Measurements from ENCODE around the gene RAC3. TPM values are rescaled to one million over a fixed set of nuclear protein-coding genes. Genes with fewer than 3 reads are reported as not detected.

The RAC3 gene
- polyA plus RNA-seq, 1 experiment: 11.5 TPM

DNA sequence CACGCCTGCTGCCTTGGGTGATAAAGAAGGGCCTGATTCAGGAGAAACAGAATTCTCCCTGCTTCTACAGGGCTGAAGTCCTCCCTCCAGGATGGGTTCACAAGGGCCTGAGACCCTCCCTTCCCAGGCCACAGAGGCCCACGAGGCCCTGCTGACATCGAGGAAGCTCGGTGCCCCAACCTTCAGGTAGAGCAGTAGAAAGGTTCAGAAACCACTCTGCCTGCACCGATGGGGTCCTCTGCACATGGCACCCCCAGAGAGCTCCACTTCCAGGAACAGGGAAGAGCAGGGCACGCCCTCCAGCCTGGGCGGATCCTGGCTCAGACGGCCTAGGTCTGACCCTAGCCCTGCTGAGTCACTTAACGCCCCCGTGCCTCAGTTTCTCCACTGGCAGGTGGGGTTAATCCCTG is 9.6 kb upstream of the RAC3 start:
- no peak for DNase-seq (ENCODE audit: low read depth)
- Histone ChIP-seq H3K27me3 (ENCODE audit: control insufficient read depth, insufficient read depth, low read length) (no peaks in the 10 kb centered on the region), H3K4me3 (ENCODE audit: low read depth, low read length) (peak overlapping the region; percentile 87), H3K36me3 (ENCODE audit: control insufficient read depth, insufficient read depth, low read length) (peaks cover 11% of the 10 kb centered on the region; the same call in 1 of the 2 replicates)
- POLR2A ChIA-PET: no interaction called here
- TF ChIP-seq, protein P1, sequence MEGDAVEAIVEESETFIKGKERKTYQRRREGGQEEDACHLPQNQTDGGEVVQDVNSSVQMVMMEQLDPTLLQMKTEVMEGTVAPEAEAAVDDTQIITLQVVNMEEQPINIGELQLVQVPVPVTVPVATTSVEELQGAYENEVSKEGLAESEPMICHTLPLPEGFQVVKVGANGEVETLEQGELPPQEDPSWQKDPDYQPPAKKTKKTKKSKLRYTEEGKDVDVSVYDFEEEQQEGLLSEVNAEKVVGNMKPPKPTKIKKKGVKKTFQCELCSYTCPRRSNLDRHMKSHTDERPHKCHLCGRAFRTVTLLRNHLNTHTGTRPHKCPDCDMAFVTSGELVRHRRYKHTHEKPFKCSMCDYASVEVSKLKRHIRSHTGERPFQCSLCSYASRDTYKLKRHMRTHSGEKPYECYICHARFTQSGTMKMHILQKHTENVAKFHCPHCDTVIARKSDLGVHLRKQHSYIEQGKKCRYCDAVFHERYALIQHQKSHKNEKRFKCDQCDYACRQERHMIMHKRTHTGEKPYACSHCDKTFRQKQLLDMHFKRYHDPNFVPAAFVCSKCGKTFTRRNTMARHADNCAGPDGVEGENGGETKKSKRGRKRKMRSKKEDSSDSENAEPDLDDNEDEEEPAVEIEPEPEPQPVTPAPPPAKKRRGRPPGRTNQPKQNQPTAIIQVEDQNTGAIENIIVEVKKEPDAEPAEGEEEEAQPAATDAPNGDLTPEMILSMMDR (IDR thresholded peaks at IDR 0.05; ENCODE audit: insufficient read depth, low read depth, low read length): no peak
- CTCF ChIA-PET: interaction anchor here (0.7 to 11.6 kb wide), 17 partner anchors 8 to 287 kb away, joined by 3 to 218 read pairs (median 7); partner anchors contain the start of genes DCXR, MYADML2, NOTUM and RAC3

DNA sequence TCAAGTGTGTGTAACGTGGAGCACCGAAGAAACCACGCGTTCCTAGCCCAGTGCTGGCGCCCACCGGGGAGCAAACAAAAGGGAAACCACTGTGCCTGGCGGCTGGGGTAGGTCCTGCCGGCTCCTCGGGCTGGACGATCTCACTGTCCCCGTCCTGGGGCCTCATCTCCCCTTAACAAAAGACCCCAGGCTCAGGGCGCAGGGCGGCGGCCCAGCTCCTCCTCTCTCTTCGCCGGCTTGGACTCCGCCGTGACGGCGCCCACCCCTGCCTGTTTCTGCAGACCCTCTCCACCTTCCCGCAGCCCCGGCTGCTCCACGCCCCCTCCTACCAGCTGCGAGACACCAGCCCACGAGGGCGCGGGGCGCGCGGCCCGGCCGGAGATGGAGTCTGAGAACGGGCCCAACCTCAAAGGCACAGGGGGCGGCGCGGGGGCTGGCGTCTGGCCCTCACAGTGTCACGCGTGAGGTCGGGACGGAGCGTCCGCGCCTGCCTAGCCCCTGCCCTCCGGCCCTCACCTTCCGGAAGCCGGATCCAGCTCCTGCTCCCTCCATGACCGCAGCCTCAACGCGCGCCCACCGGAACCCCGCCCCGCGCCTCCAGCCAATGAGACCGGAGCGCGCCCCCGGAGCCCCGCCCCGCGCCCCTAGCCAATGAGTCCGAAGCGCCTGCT is 9.0 kb upstream of the RAC3 start, which contains the start of gene CENPX:
TSS of gene CENPX (minus strand) at position 569 of the 671 bp plus-strand sequence. CDS start at position 552, 17 bp downstream.
- TF ChIP-seq, protein P1 (IDR thresholded peaks at IDR 0.05; ENCODE audit: insufficient read depth, low read depth, low read length): no peak
- ChIA-PET POLR2A (interaction anchor here (0.7 to 1.4 kb wide), 3 partner anchors 14 to 68 kb away, joined by 4 to 19 read pairs (median 5); partner anchors contain the start of gene DCXR), CTCF (interaction anchor here (0.7 to 11.6 kb wide), 13 partner anchors 8 to 200 kb away, joined by 3 to 218 read pairs (median 12); partner anchors contain the start of genes DCXR, MYADML2, NOTUM and RAC3)
- no peak for DNase-seq (ENCODE audit: low read depth)
- H3K27me3 ChIP-seq (ENCODE audit: control insufficient read depth, insufficient read depth, low read length): no peaks in the 10 kb centered on the region
- peaks cover 12% of the 10 kb centered on the region; the same call in 1 of the 2 replicates for H3K36me3 ChIP-seq (ENCODE audit: control insufficient read depth, insufficient read depth, low read length)
- H3K4me3 ChIP-seq (ENCODE audit: low read depth, low read length): peak within 1 kb of the TSS; percentile 87

DNA sequence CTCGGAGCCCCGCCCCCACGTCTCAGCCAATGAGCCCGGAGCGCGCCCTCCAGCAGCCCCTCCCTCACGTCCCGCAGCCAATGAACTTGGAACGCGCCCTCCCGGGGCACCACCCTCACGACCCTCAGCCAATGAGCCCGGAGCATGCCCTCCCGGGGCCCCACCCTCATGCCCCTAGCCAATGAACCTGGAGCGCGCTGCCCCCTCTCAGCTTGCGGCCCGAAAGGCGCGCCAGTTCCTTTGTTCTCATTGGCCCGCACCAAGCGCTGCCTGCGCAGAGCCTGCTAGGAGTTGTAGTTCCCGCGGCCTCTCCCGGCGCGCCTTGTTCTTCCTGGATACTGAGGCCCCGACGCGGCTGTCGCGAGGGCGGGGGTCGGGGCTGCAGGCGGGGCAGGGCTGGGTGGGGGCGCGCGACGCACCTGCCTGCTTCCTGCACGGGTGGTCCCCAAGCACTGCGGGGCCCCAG is 8.5 kb upstream of the RAC3 start, which contains the start of gene LRRC45:
TSS of gene LRRC45 (plus strand) at position 325 of the 466 bp plus-strand sequence. CDS start 339 bp downstream, outside the sequence.
- TF ChIP-seq, protein P1 (IDR thresholded peaks at IDR 0.05; ENCODE audit: insufficient read depth, low read depth, low read length): no peak
- H3K36me3 ChIP-seq (ENCODE audit: control insufficient read depth, insufficient read depth, low read length): peaks cover 12% of the 10 kb centered on the region
- H3K27me3 ChIP-seq (ENCODE audit: control insufficient read depth, insufficient read depth, low read length): no peaks in the 10 kb centered on the region
- peak; percentile 96 for DNase-seq (ENCODE audit: low read depth)
- ChIA-PET POLR2A (interaction anchor here (0.7 to 1.4 kb wide), 3 partner anchors 15 to 69 kb away, joined by 4 to 19 read pairs (median 5); partner anchors contain the start of gene DCXR), CTCF (interaction anchor here (1.8 to 11.6 kb wide), 9 partner anchors 7 to 131 kb away, joined by 5 to 218 read pairs (median 13); partner anchors contain the start of genes DCXR, MYADML2, NOTUM and RAC3)
- H3K4me3 ChIP-seq (ENCODE audit: low read depth, low read length): peak within 1 kb of the TSS; percentile 87

DNA sequence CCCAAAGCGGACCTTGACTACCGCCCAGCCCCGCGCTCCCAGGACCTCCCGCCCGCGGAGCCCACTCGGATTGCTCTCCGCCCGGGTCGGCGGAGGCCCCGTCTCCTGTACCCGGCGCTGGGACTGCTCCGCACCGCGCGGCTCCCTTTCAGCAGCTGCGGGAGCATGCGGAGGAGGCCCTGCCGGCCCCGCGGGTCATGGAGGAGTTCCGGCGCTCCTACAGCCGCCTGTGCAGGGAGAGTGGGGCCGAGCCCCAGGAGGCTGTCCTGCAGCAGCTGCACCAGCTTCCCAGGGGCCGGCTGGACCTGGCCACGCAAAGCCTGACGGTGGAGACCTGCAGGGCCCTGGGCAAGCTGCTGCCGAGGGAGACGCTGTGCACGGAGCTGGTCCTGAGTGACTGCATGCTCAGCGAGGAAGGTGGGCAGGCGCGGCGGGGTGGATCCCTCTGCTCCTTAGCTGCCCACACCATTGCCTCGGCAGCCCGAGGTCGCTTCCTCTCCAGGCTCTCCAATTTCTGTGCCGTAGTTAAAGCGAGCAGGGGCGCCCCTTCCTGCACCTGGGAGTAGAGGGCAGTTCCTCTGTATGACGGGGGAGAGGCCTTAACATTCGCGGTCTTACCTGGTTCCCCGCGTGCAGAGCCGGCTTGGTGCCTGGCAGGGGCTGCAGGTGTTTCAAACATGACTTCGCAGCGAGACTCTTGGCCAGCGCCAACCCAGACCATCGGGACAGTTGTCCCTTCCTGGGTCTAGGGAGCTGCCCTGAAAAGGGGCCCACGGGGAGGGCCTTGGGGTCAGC is 7.8 kb upstream of the RAC3 start:
- no peaks in the 10 kb centered on the region for H3K27me3 ChIP-seq (ENCODE audit: control insufficient read depth, insufficient read depth, low read length)
- DNase-seq (ENCODE audit: low read depth): no peak
- H3K4me3 ChIP-seq (ENCODE audit: low read depth, low read length): peak overlapping the region; percentile 75
- TF ChIP-seq, protein P1 (IDR thresholded peaks at IDR 0.05; ENCODE audit: insufficient read depth, low read depth, low read length): no peak
- ChIA-PET CTCF (interaction anchor here (0.6 to 11.6 kb wide), 9 partner anchors 14 to 1081 kb away, joined by 3 to 218 read pairs (median 7); partner anchors contain the start of genes DCXR, MYADML2 and NOTUM), POLR2A (interaction anchor here (0.7 to 1.4 kb wide), 3 partner anchors 14 to 70 kb away, joined by 4 to 19 read pairs (median 5); partner anchors contain the start of gene DCXR)
- H3K36me3 ChIP-seq (ENCODE audit: control insufficient read depth, insufficient read depth, low read length): peaks cover 10% of the 10 kb centered on the region

Measured in BJ (cell line).